Spleen (tissue), 11 donors: ENCODE results near the gene TMEM140. TPM values are rescaled to one million over a fixed set of nuclear protein-coding genes. Genes with fewer than 3 reads are reported as not detected.

Experiments
- DNase-seq: peaks from one replicate; pipeline ENCODE4 v3.0.0-alpha.2; 2020
- H3K27ac ChIP-seq, 8 donors: fragments of 200-600 bp; sonication (generic) in 7 of 8; 1 replicate in 4 of 8; 2 replicates in 4 of 8; pipeline versions ENCODE4 v1.5.0 to v1.8.0; 2016 to 2021; ENCODE audit warnings: inconsistent platforms in 4 of 8, mild to moderate bottlenecking in 4 of 8, moderate library complexity in 1 of 8
- H3K27me3 ChIP-seq, 7 donors: fragments of 200-600 bp; sonication (generic) in 6 of 7; replicated peaks in 1 of 7; 1 replicate in 4 of 7; 2 replicates in 3 of 7; pipeline versions ENCODE4 v1.5.0 to v1.8.0; 2016 to 2021; ENCODE audit warnings: inconsistent platforms in 3 of 7, mild to moderate bottlenecking in 1 of 7
- H3K36me3 ChIP-seq, 6 donors: fragments of 200-600 bp; sonication (generic) in 5 of 6; 1 replicate in 4 of 6; 2 replicates in 2 of 6; pipeline versions ENCODE4 v1.5.0 to v1.8.0; 2016 to 2021; ENCODE audit warnings: inconsistent platforms in 2 of 6
- H3K4me1 ChIP-seq, 6 donors: fragments of 200-600 bp; sonication (generic) in 5 of 6; 1 replicate in 3 of 6; 2 replicates in 3 of 6; pipeline versions ENCODE4 v1.5.0 to v1.8.0; 2016 to 2021; ENCODE audit warnings: inconsistent platforms in 3 of 6
- H3K4me3 ChIP-seq, 8 donors: fragments of 200-600 bp; sonication (generic) in 7 of 8; 1 replicate in 4 of 8; 2 replicates in 4 of 8; pipeline versions ENCODE4 v1.5.0 to v1.8.0; 2016 to 2021; ENCODE audit warnings: inconsistent platforms in 4 of 8, mild to moderate bottlenecking in 4 of 8, moderate library complexity in 2 of 8
- H3K9me3 ChIP-seq, 8 donors: fragments of 200-600 bp; sonication (generic) in 7 of 8; 1 replicate in 4 of 8; 2 replicates in 4 of 8; pipeline versions ENCODE4 v1.5.0 to v1.8.0; 2016 to 2021; ENCODE audit warnings: inconsistent platforms in 4 of 8
- POLR2A ChIP-seq, 3 donors: fragments of 450-650 bp; IDR thresholded peaks; one replicate each; pipeline ENCODE4 v1.5.1; 2017; ENCODE audit warnings: antibody characterized with exemption in 3 of 3, mild to moderate bottlenecking in 1 of 3
- POLR2AphosphoS5 ChIP-seq, 3 donors: sonication (generic); formaldehyde crosslinking; IDR thresholded peaks; one replicate each; pipeline ENCODE4 v1.5.1; 2017; ENCODE audit warnings: antibody characterized with exemption in 3 of 3
- WGBS, 5 donors: extraction: QIAGEN DNeasy Blood & Tissue Kit in 3 of 5; methylation state at CpG; one replicate each; pipeline versions ENCODE4 v1.1.5 to v1.1.7; 2013 to 2018; 5-methylcytosine and 5-hydroxymethylcytosine counted together
- intact Hi-C: fragments of 100-400 bp; cut with DNase I; formaldehyde crosslinking; loops from one replicate; pipeline ENCODE4 v1.15.0; 2023; ENCODE audit warnings: low total_unique reads
- microRNA-seq, 3 donors: library from miRNA; unstranded; fragments of <30 nt; microRNA quantifications; one replicate each; pipeline versions ENCODE4 to v1.1.0, GENCODE V29; 2019 to 2020
- polyA plus RNA-seq, 3 donors: library from polyadenylated mRNA; stranded (reverse); fragments of 200-250 nt; gene quantifications; one replicate each; pipeline ENCODE4 v1.2.1, GENCODE V29; 2013
- small RNA-seq, 4 donors: library from RNA; depleted of rRNA; stranded (forward); fragments of <200 nt; gene quantifications; one replicate each; pipeline ENCODE3, GENCODE V24; 2016
- total RNA-seq, 7 donors: library from RNA; depleted of rRNA in 3 of 7; stranded (reverse); fragments of >200 nt in 3 of 7; fragmentation: NEBNext Ultra II Directional in 4 of 7; extraction: Animal tissue kit (Norgen Biotek cat#: 25700) in 4 of 7; gene quantifications; one replicate each; pipeline versions ENCODE4 v1.1.0 to v1.2.1, GENCODE V29; 2016 to 2021
- TF ChIP-seq, protein P1 (sequence below), 11 experiments: fragments of 200-600 bp in 7 of 11; fragments of 450-650 bp in 4 of 11; sonication (generic) in 4 of 11; IDR thresholded peaks in 8 of 11; conservative IDR thresholded peaks in 3 of 11; 1 replicate in 7 of 11; 2 replicates in 4 of 11; pipeline versions ENCODE4 v1.4.0 to v1.8.0; 2016 to 2021; ENCODE audit warnings: antibody characterized with exemption in 11 of 11, inconsistent platforms in 4 of 11, mild to moderate bottlenecking in 1 of 11
- donor health status: healthy with polysubstance abuse.
- donor health status: DM: no; HTN: no; CAD: no; lungs with moderate emphysema.
- donor health status: DM: no; HTN: no; CAD: no.
- donor health status: Bipolar disorder and iron deficiency.
- donor health status: healthy.
- donor health status: DM: no; HTN: no; CAD: no.
- donor health status: DM: yes; HTN: yes; CAD: no.

The TMEM140 gene
- total and polyA plus RNA-seq, 10 donors = 7.0 to 76.1 (median 43.4) TPM

DNA sequence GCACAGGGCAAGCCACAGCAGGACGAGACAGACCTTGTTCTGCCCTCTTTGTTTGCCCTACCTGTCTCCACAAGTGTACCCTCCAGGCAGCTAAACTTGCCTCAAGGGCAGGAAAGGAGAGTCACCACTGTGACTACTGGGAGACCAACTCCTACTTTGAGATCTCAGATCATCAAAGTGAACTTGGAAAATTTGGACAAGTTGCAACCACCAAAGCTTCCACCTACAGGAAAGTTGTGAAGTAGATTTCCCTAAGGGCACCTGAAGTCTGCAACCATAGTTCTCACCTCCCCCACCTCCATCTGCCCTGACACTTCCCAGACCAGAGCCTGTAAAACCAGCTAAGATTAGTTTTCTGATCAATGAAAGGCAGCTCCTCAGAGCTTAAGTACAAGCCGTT, 66.0 kb downstream of the TMEM140 start:
- H3K4me3 ChIP-seq = no peak overlapping the region
- 71 to 90% (median 89%) methylated on average over 2 of the region's 2 CpGs for WGBS, 5 donors
- H3K27ac ChIP-seq = no peak overlapping the region
- no peaks in the 10 kb centered on the region for H3K9me3 ChIP-seq
- H3K4me1 ChIP-seq = peaks cover 13 to 29% (median 24%) of the 10 kb centered on the region in 6 donors
- no peak for DNase-seq
- H3K36me3 ChIP-seq = no peaks in the 10 kb centered on the region
- intact Hi-C loops = no loop called here
- TF ChIP-seq, protein P1, sequence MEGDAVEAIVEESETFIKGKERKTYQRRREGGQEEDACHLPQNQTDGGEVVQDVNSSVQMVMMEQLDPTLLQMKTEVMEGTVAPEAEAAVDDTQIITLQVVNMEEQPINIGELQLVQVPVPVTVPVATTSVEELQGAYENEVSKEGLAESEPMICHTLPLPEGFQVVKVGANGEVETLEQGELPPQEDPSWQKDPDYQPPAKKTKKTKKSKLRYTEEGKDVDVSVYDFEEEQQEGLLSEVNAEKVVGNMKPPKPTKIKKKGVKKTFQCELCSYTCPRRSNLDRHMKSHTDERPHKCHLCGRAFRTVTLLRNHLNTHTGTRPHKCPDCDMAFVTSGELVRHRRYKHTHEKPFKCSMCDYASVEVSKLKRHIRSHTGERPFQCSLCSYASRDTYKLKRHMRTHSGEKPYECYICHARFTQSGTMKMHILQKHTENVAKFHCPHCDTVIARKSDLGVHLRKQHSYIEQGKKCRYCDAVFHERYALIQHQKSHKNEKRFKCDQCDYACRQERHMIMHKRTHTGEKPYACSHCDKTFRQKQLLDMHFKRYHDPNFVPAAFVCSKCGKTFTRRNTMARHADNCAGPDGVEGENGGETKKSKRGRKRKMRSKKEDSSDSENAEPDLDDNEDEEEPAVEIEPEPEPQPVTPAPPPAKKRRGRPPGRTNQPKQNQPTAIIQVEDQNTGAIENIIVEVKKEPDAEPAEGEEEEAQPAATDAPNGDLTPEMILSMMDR (IDR thresholded peaks at IDR 0.05 in 8 of 11, conservative IDR thresholded peaks at IDR 0.05 in 3 of 11) = no peak
- TF ChIP-seq POLR2A (IDR thresholded peaks at IDR 0.05) (no peak), POLR2AphosphoS5 (IDR thresholded peaks at IDR 0.05) (no peak)
- H3K27me3 ChIP-seq = no peaks in the 10 kb centered on the region

DNA sequence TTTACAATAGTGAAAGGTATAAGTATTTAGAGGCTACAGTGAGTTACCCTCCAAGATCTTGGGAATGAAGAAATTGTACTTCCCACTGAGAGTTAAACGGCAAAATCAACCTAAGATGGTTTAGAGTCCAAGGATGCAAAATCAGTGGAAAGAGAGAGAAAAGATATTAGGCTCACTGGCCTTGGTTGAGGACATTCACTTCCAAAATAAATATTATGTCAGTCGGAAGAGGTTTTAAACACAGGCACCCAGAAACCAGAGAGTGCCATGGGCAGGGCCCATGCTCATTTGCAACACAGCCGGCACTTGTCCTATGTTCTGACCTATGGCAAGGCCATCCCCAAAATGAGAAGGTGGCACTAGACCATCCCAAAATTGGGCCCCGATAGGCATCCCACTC, 67.3 kb downstream of the TMEM140 start:
- 86 to 97% (median 96%) methylated on average over 4 of the region's 4 CpGs for WGBS, 5 donors

DNA sequence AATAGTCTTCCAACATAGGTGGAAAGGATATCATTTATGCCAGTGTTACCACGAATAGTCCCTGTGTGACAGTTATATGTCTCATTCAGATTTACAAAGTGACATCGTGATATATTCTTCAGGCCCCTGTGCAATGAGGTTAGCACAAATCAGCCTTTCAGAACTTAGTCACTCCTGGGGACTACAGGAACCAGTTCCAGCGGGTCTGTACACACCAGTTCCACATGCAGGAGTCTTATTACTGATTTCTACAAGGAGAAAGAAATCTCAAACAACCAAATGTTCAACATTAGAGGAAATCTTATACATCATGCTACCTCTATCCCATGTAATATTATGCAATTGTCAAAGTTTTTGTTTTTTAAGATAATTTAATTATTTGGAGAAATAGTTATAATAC, 67.8 kb downstream of the TMEM140 start:
- no peaks in the 10 kb centered on the region for H3K36me3 ChIP-seq
- no peak for DNase-seq
- WGBS, 5 donors = 83 to 91% (median 87%) methylated on average over 3 of the region's 3 CpGs
- intact Hi-C loops = no loop called here
- no peaks in the 10 kb centered on the region for H3K9me3 ChIP-seq
- TF ChIP-seq POLR2AphosphoS5 (IDR thresholded peaks at IDR 0.05) (no peak), POLR2A (IDR thresholded peaks at IDR 0.05) (no peak)
- TF ChIP-seq, protein P1 (IDR thresholded peaks at IDR 0.05 in 8 of 11, conservative IDR thresholded peaks at IDR 0.05 in 3 of 11) = no peak
- peaks cover 0 to 10% (median 6%) of the 10 kb centered on the region in 6 donors for H3K4me1 ChIP-seq
- no peaks in the 10 kb centered on the region for H3K27me3 ChIP-seq
- H3K4me3 ChIP-seq = no peak overlapping the region
- H3K27ac ChIP-seq = no peak overlapping the region

More for the DNA sequence above, 67.3 kb downstream of the TMEM140 start:
- Histone ChIP-seq H3K9me3 (no peaks in the 10 kb centered on the region), H3K36me3 (no peaks in the 10 kb centered on the region), H3K27me3 (no peaks in the 10 kb centered on the region), H3K4me1 (peaks cover 4 to 16% (median 11%) of the 10 kb centered on the region in 6 donors), H3K4me3 (no peak overlapping the region), H3K27ac (no peak overlapping the region)
- no peak for DNase-seq
- TF ChIP-seq, protein P1 (IDR thresholded peaks at IDR 0.05 in 8 of 11, conservative IDR thresholded peaks at IDR 0.05 in 3 of 11) = no peak
- TF ChIP-seq POLR2A (IDR thresholded peaks at IDR 0.05) = no peak
- no peak for TF ChIP-seq POLR2AphosphoS5 (IDR thresholded peaks at IDR 0.05)
- intact Hi-C loops = no loop called here

Small RNA genes lying within 50 kb of the gene (microRNA-seq; reads per million reads assigned to microRNA genes)
- 0.28 to 0.36 (median 0.35) reads per million in 3 donors for gene MIR6509

Small RNA genes lying within 50 kb of the gene (small RNA-seq; reads per million reads assigned to genes)
- 0.29 to 1.9 (median 0.50) reads per million in 4 donors for gene MIR6509

Other genes with a start within 250 kb of the TMEM140 start
- 10 to 100 TPM in 1 of 7 donors, 1 to 10 TPM in 6; 3.6 to 12.9 (median 5.1) TPM for gene AGBL3, start 161.6 kb upstream of the TMEM140 start, total RNA-seq
- gene AGBL3, start 161.6 kb upstream of the TMEM140 start, polyA plus RNA-seq = 1 to 10 TPM; 1.2 to 1.5 (median 1.3) TPM
- gene CYREN, start 22.6 kb downstream of the TMEM140 start, total RNA-seq = 10 to 100 TPM; 37.8 to 55.0 (median 48.2) TPM
- gene CYREN, start 22.6 kb downstream of the TMEM140 start, polyA plus RNA-seq = 10 to 100 TPM; 21.2 to 36.8 (median 23.5) TPM
- 10 to 100 TPM; 15.1 to 31.3 (median 23.8) TPM for gene WDR91, start 63.5 kb downstream of the TMEM140 start, total RNA-seq
- gene WDR91, start 63.5 kb downstream of the TMEM140 start, polyA plus RNA-seq = 10 to 100 TPM in 2 of 3 donors, 1 to 10 TPM in 1; 6.9 to 12.2 (median 11.4) TPM
- gene STRA8, start 85.8 kb downstream of the TMEM140 start, total RNA-seq = not detected
- gene STRA8, start 85.8 kb downstream of the TMEM140 start, polyA plus RNA-seq = not detected